NCI-H82 (cell line): ENCODE results near the gene EOLA2.
"Not testable (repeated sequence)": the region's sequence is repeated elsewhere in the genome, so short reads cannot be mapped to it uniquely, and the experiment has no call there.

Source experiments
- DNase-seq: peaks from one replicate; lab custom pipeline; 2025; lab: John Stamatoyannopoulos, UW

The EOLA2 gene

GRCh38 chrX:149932970-149933369, 5.3 kb downstream of the EOLA2 start:
- DNase-seq = not testable (repeated sequence)

- not testable (repeated sequence) for DNase-seq
Observed at GRCh38 chrX:149932150-149932549, 6.1 kb downstream of the EOLA2 start.

DNA sequence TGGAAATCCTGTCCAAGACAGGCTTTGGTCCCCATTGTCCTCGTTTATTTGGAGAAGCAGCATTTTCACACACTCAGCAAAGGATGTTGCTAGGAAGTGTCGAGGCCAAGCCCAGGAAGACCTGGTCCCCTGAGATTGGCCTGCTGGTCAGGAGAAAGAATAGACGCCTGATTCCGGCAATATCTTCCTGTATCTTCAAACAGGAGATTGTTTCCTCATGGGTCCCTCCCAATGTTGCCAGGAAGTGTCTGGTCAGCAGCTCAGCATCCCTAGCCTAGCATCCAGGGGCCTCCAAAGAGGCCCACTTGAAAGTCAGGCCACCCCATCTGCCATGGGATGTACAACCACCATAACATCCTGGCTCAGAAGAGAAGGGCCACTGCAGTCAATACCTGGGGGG, 6.9 kb downstream of the EOLA2 start:
- DNase-seq = not testable (repeated sequence)

GRCh38 chrX:149929400-149929799, 8.9 kb downstream of the EOLA2 start, which contains the start of gene HSFX4:
TSS of gene HSFX4 (plus strand) at chrX:149929573. CDS start at chrX:149929645, 72 bp downstream.
- not testable (repeated sequence) for DNase-seq

DNA sequence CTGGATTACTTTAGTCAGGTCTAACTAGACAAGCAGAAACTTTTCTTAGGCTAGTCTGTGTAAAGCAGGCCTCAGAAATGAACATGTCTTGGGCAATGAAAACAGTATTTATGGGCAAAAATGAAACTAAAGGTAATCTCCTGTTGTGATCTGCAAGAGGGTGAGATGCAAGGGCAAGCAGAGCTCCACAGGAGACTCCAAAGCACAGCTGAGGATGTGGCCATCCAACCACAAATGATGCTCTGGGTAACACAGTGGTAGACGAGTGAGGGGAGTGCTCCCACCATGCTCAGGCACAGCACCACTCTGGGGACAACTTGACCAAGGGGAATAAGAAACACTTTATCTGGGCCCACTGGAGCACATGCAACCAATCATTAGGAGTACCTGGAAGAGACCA, 9.7 kb downstream of the EOLA2 start:
- not testable (repeated sequence) for DNase-seq

DNA sequence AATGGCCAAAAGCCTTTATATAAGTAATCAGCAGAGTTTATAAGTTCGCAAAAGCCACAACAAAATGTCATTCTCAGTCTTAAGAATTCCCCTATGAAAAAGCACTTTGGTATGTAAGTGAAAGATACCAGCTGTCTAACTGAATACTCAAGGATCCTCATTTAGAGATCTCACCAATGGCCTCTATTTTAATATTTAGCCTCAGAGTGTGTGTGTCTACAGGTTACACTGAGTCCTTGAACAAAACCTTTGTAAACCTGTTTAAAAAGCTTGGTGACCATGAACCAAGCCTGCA, 10.4 kb downstream of the EOLA2 start:
- not testable (repeated sequence) for DNase-seq

GRCh38 chrX:149927245-149927963, 10.9 kb downstream of the EOLA2 start:
- not testable (repeated sequence) for DNase-seq

GRCh38 chrX:149924434-149924833, 13.9 kb downstream of the EOLA2 start:
- not testable (repeated sequence) for DNase-seq

DNA sequence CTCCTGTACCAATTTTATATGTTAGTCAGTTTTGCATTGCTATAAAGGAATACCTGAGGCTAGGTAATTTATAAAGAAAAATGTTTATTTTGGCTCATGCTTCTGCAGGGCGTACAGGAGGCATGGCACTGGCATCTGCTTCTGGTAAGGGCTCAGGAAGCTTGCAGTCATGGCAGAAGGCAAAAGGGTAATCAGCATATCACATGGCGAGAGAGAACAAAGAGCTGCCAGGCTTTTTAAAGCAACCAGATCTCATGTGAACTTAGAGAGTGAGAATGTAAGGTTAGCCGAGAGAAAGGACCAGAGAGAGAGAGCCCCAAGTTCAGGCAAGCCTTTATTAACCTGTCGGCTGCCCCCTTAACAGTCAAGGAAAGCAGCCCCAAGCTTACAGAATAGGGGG, 14.5 kb downstream of the EOLA2 start:
- DNase-seq = not testable (repeated sequence)

GRCh38 chrX:149916745-149917392, 21.4 kb downstream of the EOLA2 start:
- no peak for DNase-seq

DNA sequence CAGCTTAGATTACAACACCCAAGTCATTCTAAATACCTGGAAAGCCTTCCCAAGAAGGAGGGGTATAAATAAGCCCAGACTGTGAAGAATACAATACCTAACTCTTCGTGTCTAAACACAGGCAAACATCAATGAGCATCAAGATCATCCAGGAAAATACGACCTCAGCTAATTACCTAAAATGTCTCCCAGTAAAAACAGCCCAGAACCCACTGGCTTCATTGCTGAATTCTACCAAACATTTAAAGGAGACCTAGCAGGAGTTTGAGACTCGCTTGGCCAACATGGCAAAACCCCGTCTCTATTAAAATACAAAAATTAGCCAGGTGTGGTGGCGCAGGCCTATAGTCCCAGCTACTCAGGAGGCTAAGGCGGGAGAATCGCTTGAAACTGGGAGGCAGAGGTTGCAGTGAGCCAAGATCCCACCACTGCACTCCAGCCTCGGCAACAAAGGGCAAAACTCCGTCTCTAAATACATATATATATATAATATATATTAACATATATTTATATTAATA, 28.1 kb downstream of the EOLA2 start:
- peak; percentile 20 for DNase-seq

GRCh38 chrX:149909324-149910177, 28.7 kb downstream of the EOLA2 start:
- no peak for DNase-seq

DNA sequence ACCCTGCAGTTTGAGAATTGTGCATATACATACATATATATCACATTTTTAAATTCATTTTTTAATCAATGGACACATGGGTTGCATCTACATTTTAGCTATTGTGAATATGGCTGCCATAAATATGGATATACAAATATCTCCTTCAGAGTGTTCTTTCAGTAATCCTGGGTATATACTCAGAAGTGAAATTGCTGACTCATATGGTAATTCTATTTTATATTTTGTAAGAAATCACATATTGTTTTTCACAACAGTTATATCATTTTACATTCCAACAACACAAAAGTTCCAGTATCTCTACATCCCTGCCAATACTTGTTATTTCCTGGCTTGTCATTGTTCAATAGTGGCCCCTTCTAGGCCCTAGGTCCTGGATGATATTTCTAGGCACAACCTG, 29.6 kb downstream of the EOLA2 start:
- no peak for DNase-seq

GRCh38 chrX:149908308-149908707, 30.0 kb downstream of the EOLA2 start:
- no peak for DNase-seq

DNA sequence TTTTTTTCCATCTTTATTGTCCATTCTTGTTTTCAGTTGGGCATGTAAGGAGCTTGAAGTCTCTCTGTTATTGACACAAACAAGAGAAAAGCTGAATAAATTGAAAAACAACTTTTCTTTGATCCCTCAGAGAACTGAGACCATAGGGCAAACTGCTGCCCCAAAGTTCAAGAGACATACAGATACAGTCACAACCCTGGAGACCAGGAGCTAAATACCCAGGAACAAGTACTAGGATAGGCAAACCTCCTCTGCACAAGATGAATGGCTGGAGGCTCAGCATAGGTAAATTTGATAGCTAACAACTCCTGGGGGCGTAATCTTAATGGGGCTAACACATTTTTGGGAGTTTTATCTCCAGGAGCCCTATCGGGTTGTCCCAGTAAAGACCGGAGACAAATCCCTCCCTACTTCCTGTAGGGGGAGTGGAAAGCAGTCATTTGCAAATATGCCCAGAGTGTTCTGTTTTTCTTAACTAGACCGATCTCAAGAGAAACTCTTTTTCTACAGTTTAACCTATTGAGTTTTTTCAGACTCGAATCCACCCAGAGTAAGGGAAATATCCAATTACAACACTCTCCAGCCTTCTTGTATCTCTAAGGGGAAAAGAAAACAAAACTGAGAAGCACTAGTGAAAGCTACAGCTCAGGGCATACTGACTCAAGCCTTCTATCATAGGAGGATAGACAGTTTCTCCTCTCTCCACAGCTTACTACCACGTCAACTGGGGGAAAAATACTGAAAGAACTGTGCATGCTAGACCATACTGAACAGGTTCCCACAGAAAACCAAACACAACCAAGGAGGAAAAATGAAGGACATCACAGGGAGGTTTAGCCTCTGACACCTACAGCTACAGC, 34.2 kb downstream of the EOLA2 start:
- DNase-seq = no peak

GRCh38 chrX:149898554-149898953, 39.7 kb downstream of the EOLA2 start:
- no peak for DNase-seq

GRCh38 chrX:149890828-149891227, 47.5 kb downstream of the EOLA2 start:
- DNase-seq = not testable (repeated sequence)
